K562 (cell line): ENCODE measurements around the gene ZNF502. TPM values are rescaled to one million over a fixed set of nuclear protein-coding genes. Genes with fewer than 3 reads are reported as not detected.
A peak's percentile ranks its signal among the peaks of the same experiment; 100 is the strongest.

ENCODE experiments used
- ARID2 ChIP-seq: fragments of 450-650 bp; IDR thresholded peaks from 2 replicates; pipeline ENCODE4 v1.6.1; 2017; ENCODE audit warnings: antibody characterized with exemption, mild to moderate bottlenecking
- BACH1 ChIP-seq: fragments of 200-800 bp; sonication (Bioruptor generic); IDR thresholded peaks from 2 replicates; pipeline ENCODE4 v1.6.1; 2016; ENCODE audit warnings: missing genetic modification characterization, missing compliant biosample characterization
- CREB1 ChIP-seq, 2 experiments: sonication (generic) in 1 of 2; formaldehyde crosslinking in 1 of 2; IDR thresholded peaks; 2 replicates each; pipeline versions ENCODE4 v1.6.1 to v1.8.0; 2012 to 2022; ENCODE audit warnings: inconsistent platforms in 1 of 2, mild to moderate bottlenecking in 1 of 2, missing genetic modification reagents in 1 of 2, moderate library complexity in 1 of 2
- FOXK2 ChIP-seq, 2 experiments: fragments of 450-650 bp; IDR thresholded peaks in 1 of 2; conservative IDR thresholded peaks in 1 of 2; 2 replicates each; pipeline ENCODE4 v1.6.1; 2016; ENCODE audit warnings: low read depth in 2 of 2, mild to moderate bottlenecking in 1 of 2
- ILF3 ChIP-seq: fragments of 450-650 bp; IDR thresholded peaks from 2 replicates; pipeline ENCODE4 v1.6.1; 2018; ENCODE audit warnings: antibody characterized with exemption, mild to moderate bottlenecking, moderate library complexity, borderline replicate concordance
- NELFE ChIP-seq: IDR thresholded peaks from 2 replicates; pipeline ENCODE4 v1.6.1; 2011; ENCODE audit warnings: mild to moderate bottlenecking; ENCODE audit not compliant: insufficient read depth, insufficient read length
- PATZ1 ChIP-seq: fragments of 250-450 bp; sonication (Bioruptor Pico); IDR thresholded peaks from 2 replicates; pipeline ENCODE4 v1.5.0; 2020; ENCODE audit warnings: mild to moderate bottlenecking, borderline replicate concordance
- POLR2G ChIP-seq: fragments of 200-400 bp; formaldehyde crosslinking; IDR thresholded peaks from 2 replicates; pipeline ENCODE4 v1.6.1; 2017; ENCODE audit warnings: low read depth, mild to moderate bottlenecking, antibody characterized with exemption, low read length, moderate library complexity
- SNAPC5 ChIP-seq: fragments of 250-450 bp; sonication (Bioruptor Pico); IDR thresholded peaks from 2 replicates; pipeline ENCODE4 v1.8.0; 2021; ENCODE audit warnings: moderate library complexity, mild to moderate bottlenecking, inconsistent platforms
- ZNF146 ChIP-seq: IDR thresholded peaks from one replicate; pipeline ENCODE4 v1.6.1; 2018; ENCODE audit warnings: missing compliant biosample characterization; ENCODE audit not compliant: unreplicated experiment
- ZNF232 ChIP-seq: sonication (generic); formaldehyde crosslinking; IDR thresholded peaks from 2 replicates; pipeline ENCODE4 v1.8.0; 2022; ENCODE audit warnings: mild to moderate bottlenecking, missing genetic modification reagents
- ZNF354B ChIP-seq: fragments of 250-450 bp; sonication (Bioruptor Pico); IDR thresholded peaks from 2 replicates; pipeline ENCODE4 v1.4.0; 2020
- ZNF740 ChIP-seq, 3 experiments: fragments of 200-800 bp in 1 of 3; sonication (Bioruptor generic) in 1 of 3; sonication (generic) in 1 of 3; formaldehyde crosslinking in 1 of 3; IDR thresholded peaks; 2 replicates each; pipeline versions ENCODE4 v1.6.1 to v1.8.0; 2016 to 2022; ENCODE audit warnings: mild to moderate bottlenecking in 2 of 3, missing compliant biosample characterization in 2 of 3, missing genetic modification characterization in 2 of 3, missing genetic modification reagents in 1 of 3
- ZNF766 ChIP-seq: fragments of 200-800 bp; sonication (Bioruptor generic); conservative IDR thresholded peaks from 2 replicates; pipeline ENCODE4 v1.6.1; 2016; ENCODE audit warnings: missing genetic modification characterization, missing compliant biosample characterization
- polyA plus RNA-seq, 8 experiments: library from polyadenylated mRNA; depleted of rRNA in 4 of 8; stranded (reverse) in 5 of 8; unstranded in 3 of 8; fragments of >200 nt; fragmentation: Nextera tagmentation in 2 of 8; fragmentation: Illumina TruSeq in 1 of 8; extraction: Ambion mirVana in 2 of 8; extraction: Trizol in 1 of 8; gene quantifications; 2 replicates each; pipeline versions ENCODE4 v1.2.1 to v1.2.3, GENCODE V29; 2011 to 2014; ENCODE audit warnings: inconsistent platforms in 1 of 8, missing spikeins in 1 of 8
- total RNA-seq, 7 experiments: library from RNA; depleted of rRNA in 6 of 7; stranded (reverse); fragments of >200 nt in 6 of 7; fragmentation: Illumina TruSeq in 2 of 7; extraction: Trizol in 2 of 7; gene quantifications; 2 replicates each; pipeline versions ENCODE4 v1.2.1 to v1.2.3, GENCODE V29; 2011 to 2021; ENCODE audit warnings: low replicate concordance in 1 of 7
- TF ChIP-seq, protein P1 (sequence below), 2 experiments: fragments of 450-650 bp; IDR thresholded peaks; 2 replicates each; pipeline ENCODE4 v1.6.1; 2018; ENCODE audit warnings: mild to moderate bottlenecking in 2 of 2, low read depth in 1 of 2; ENCODE audit not compliant: partially characterized antibody in 2 of 2
- TF ChIP-seq, protein P2 (sequence below): fragments of 250-450 bp; sonication (Bioruptor Pico); IDR thresholded peaks from 2 replicates; pipeline ENCODE4 v1.5.0; 2021
- TF ChIP-seq, protein P3 (sequence below): fragments of 250-450 bp; sonication (Bioruptor Pico); IDR thresholded peaks from 2 replicates; pipeline ENCODE4 v1.4.0; 2020; ENCODE audit warnings: borderline replicate concordance

Gene ZNF502
- total and polyA plus RNA-seq, 9 of the 15 experiments (the other 6 are each of a cell fraction or from before 2014, with no cell fraction given): 0.38 to 0.98 (median 0.67) TPM

DNA sequence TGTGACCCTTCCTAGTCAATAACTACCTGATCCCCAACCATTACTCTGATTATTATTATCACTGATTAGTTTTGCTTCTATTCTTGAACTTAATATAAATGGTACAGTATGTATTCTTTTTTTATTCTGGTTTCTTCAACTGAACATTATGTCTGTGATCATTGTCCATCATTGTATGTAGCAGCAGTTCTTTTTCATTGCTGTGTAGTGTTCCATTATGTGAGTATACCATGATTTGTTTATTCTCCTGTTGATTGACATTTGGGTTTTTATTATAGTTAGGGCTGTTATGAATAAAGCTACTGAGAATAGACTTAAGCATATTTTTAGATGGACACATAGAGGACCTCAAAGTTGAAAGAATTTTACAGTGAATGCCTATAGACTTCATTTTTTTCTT is 51.8 kb downstream of the ZNF502 start (continued):
- TF ChIP-seq, protein P1, sequence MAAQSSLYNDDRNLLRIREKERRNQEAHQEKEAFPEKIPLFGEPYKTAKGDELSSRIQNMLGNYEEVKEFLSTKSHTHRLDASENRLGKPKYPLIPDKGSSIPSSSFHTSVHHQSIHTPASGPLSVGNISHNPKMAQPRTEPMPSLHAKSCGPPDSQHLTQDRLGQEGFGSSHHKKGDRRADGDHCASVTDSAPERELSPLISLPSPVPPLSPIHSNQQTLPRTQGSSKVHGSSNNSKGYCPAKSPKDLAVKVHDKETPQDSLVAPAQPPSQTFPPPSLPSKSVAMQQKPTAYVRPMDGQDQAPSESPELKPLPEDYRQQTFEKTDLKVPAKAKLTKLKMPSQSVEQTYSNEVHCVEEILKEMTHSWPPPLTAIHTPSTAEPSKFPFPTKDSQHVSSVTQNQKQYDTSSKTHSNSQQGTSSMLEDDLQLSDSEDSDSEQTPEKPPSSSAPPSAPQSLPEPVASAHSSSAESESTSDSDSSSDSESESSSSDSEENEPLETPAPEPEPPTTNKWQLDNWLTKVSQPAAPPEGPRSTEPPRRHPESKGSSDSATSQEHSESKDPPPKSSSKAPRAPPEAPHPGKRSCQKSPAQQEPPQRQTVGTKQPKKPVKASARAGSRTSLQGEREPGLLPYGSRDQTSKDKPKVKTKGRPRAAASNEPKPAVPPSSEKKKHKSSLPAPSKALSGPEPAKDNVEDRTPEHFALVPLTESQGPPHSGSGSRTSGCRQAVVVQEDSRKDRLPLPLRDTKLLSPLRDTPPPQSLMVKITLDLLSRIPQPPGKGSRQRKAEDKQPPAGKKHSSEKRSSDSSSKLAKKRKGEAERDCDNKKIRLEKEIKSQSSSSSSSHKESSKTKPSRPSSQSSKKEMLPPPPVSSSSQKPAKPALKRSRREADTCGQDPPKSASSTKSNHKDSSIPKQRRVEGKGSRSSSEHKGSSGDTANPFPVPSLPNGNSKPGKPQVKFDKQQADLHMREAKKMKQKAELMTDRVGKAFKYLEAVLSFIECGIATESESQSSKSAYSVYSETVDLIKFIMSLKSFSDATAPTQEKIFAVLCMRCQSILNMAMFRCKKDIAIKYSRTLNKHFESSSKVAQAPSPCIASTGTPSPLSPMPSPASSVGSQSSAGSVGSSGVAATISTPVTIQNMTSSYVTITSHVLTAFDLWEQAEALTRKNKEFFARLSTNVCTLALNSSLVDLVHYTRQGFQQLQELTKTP (IDR thresholded peaks at IDR 0.05; ENCODE audit: low read depth in 1 of 2, partially characterized antibody in 2 of 2): no peak
- TF ChIP-seq, protein P2, sequence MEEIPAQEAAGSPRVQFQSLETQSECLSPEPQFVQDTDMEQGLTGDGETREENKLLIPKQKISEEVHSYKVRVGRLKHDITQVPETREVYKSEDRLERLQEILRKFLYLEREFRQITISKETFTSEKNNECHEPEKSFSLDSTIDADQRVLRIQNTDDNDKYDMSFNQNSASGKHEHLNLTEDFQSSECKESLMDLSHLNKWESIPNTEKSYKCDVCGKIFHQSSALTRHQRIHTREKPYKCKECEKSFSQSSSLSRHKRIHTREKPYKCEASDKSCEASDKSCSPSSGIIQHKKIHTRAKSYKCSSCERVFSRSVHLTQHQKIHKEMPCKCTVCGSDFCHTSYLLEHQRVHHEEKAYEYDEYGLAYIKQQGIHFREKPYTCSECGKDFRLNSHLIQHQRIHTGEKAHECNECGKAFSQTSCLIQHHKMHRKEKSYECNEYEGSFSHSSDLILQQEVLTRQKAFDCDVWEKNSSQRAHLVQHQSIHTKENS (CRISPR knock-in tag): no peak
- TF ChIP-seq ZNF232 (CRISPR knock-in tag) (no peak), POLR2G (no peak), ZNF766 (CRISPR knock-in tag) (no peak), ARID2 (no peak), BACH1 (tag) (no peak), PATZ1 (CRISPR knock-in tag) (no peak), NELFE (no peak), ZNF354B (CRISPR knock-in tag) (no peak), FOXK2 (conservative IDR thresholded peaks at IDR 0.05 in 1 of 2, IDR thresholded peaks at IDR 0.05 in 1 of 2; ENCODE audit: low read depth in 2 of 2) (no peak), SNAPC5 (CRISPR knock-in tag) (no peak), ZNF146 (peak; percentile 92), CREB1 (IDR thresholded peaks at IDR 0.05) (no peak), CREB1 (CRISPR knock-in tag; IDR thresholded peaks at IDR 0.05) (no peak), ILF3 (no peak), ZNF740 (CRISPR knock-in tag; IDR thresholded peaks at IDR 0.05) (no peak), ZNF740 (tag; IDR thresholded peaks at IDR 0.05) (no peak)
- TF ChIP-seq, protein P3, sequence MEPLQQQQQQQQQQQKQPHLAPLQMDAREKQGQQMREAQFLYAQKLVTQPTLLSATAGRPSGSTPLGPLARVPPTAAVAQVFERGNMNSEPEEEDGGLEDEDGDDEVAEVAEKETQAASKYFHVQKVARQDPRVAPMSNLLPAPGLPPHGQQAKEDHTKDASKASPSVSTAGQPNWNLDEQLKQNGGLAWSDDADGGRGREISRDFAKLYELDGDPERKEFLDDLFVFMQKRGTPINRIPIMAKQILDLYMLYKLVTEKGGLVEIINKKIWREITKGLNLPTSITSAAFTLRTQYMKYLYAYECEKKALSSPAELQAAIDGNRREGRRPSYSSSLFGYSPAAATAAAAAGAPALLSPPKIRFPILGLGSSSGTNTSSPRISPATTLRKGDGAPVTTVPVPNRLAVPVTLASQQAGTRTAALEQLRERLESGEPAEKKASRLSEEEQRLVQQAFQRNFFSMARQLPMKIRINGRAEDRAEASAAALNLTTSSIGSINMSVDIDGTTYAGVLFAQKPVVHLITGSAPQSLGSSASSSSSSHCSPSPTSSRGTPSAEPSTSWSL (CRISPR knock-in tag): no peak
